Stimulated activated CD4-positive, alpha-beta T cell treated with anti-CD3 and anti-CD28 coated beads, Interleukin-2, amount 100 ng/mL, for 48 hours (primary cell): ENCODE results near the gene CLP1.
"Not testable (repeated sequence)": the region's sequence is repeated elsewhere in the genome, so short reads cannot be mapped to it uniquely, and the experiment has no call there.

ENCODE experiments used
- DNase-seq, 2 donors: peaks; one replicate each; pipeline ENCODE4 v3.0.0-alpha.2; 2020

Gene CLP1

GRCh38 chr11:57667117-57667735 lies 9.7 kb downstream of the CLP1 start:
- peak; percentile 80 to 81 for DNase-seq

GRCh38 chr11:57667736-57668433 lies 10.3 kb downstream of the CLP1 start, which contains the start of gene ZDHHC5:
ZDHHC5 (plus strand) TSS chr11:57668114; CDS start chr11:57673091, 4,977 bp downstream.
- peak; percentile 98 for DNase-seq

GRCh38 chr11:57668434-57668782 lies 10.8 kb downstream of the CLP1 start:
- peak; percentile 28 to 29 for DNase-seq

- no peak for DNase-seq
These were observed 16.7 kb downstream of the CLP1 start for GRCh38 chr11:57674251-57674650.

GRCh38 chr11:57675176-57675941 lies 17.8 kb downstream of the CLP1 start:
- DNase-seq = no peak

GRCh38 chr11:57679396-57679795 lies 21.8 kb downstream of the CLP1 start:
- no peak for DNase-seq

GRCh38 chr11:57680552-57680874 lies 23.0 kb downstream of the CLP1 start:
- DNase-seq = no peak

GRCh38 chr11:57681168-57681567 lies 23.6 kb downstream of the CLP1 start:
- DNase-seq = no peak

- not testable (repeated sequence) for DNase-seq
These were observed 32.9 kb downstream of the CLP1 start for GRCh38 chr11:57690474-57690873.

- DNase-seq = no peak
These were observed 41.3 kb downstream of the CLP1 start for GRCh38 chr11:57698843-57699365.

GRCh38 chr11:57699813-57700212 lies 42.3 kb downstream of the CLP1 start:
- DNase-seq = no peak

GRCh38 chr11:57700425-57700824 lies 42.9 kb downstream of the CLP1 start:
- DNase-seq = no peak

- no peak for DNase-seq
These were observed 45.8 kb downstream of the CLP1 start for GRCh38 chr11:57703341-57703740.

GRCh38 chr11:57704932-57705331 lies 47.4 kb downstream of the CLP1 start:
- no peak for DNase-seq

- DNase-seq = not testable (repeated sequence)
These were observed 47.9 kb downstream of the CLP1 start for GRCh38 chr11:57705432-57705831.

GRCh38 chr11:57709802-57710367 lies 52.3 kb downstream of the CLP1 start:
- no peak for DNase-seq
